GM21529 (cell line): ENCODE measurements around the gene DOHH.
A peak's percentile ranks its signal among the peaks of the same experiment; 100 is the strongest.

Experiments used
- ATAC-seq: cut with Tn5 transposase; IDR thresholded peaks from one replicate; pipeline ENCODE4 v1.9.1; 2021; ENCODE audit not compliant: unreplicated experiment

Gene DOHH, protein sequence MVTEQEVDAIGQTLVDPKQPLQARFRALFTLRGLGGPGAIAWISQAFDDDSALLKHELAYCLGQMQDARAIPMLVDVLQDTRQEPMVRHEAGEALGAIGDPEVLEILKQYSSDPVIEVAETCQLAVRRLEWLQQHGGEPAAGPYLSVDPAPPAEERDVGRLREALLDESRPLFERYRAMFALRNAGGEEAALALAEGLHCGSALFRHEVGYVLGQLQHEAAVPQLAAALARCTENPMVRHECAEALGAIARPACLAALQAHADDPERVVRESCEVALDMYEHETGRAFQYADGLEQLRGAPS

DNA sequence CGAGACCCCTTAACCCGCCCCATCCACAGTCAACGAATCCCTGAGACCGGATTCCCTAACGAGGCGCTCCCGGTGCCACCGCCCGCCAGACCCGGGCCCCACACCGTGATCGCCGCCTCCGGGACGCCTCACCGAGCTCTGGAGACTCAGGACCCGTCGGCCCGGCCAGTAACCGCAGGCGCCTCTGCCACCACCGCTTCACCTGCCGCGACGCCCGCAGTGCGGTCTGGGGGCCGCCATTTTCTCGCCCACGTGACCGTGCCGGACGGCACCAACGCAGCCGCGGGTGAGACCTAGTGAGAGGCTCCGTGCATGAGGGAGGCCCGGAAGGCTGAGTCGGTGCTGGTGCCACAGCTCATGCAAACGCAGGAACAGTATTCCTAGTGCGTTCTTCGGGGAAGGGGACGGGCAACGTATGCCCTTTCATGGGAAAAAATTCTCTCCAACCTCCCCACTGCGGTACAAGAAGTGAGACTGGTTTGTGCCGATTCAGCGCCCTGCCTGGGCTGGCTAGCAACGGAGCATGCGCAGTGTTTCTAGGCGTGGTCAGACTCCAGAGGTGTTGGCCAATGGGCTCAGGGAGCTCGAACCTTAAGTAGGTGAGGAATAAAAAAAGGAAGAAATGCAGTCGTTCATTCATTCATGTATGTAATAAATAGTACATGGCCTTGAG lies at the start of gene DOHH:
Gene DOHH (minus strand): TSS at position 246 of the 673 bp plus-strand sequence. CDS start 3,860 bp downstream, outside the sequence.
- ATAC-seq = peak; percentile 77

DNA sequence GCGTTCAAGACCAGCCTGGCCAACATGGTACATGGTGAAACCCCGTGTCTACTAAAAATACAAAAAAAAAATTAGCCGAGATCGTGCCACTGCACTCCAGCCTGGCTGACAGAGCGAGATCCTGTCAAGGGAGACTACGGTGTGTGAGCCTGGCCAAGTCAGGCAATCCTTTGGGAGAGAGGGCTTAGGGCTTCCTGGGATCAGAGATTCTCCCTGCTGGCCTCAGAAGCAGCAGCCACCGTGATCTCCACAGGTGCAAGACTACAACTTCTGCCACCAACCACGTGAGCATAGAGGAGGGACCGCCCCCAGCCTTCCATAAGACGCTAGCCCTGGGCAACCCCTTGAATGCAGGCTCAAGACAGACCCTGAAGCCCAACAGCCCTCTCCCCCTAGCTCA lies 49.3 kb upstream of the DOHH start:
- no peak for ATAC-seq

DNA sequence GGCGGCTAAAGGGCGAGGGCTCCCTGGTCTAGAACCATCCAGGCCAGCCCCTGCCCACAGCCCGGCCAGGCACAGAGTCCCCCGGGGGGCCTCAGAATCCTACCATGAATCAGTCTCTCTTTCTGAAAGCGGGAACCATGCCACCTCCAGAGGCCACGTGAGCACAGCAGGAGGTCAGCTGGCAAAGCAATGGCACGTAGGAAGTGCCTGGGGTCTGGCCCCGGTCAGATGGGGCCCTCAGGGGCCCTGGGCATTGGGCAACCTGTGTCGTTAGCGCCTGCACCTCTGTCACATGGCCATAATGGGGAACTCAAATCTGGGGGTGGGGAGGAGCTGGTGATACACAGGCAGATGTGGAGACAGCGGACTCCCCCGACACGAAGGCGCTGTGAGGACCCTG lies 48.1 kb upstream of the DOHH start:
- ATAC-seq = no peak

DNA sequence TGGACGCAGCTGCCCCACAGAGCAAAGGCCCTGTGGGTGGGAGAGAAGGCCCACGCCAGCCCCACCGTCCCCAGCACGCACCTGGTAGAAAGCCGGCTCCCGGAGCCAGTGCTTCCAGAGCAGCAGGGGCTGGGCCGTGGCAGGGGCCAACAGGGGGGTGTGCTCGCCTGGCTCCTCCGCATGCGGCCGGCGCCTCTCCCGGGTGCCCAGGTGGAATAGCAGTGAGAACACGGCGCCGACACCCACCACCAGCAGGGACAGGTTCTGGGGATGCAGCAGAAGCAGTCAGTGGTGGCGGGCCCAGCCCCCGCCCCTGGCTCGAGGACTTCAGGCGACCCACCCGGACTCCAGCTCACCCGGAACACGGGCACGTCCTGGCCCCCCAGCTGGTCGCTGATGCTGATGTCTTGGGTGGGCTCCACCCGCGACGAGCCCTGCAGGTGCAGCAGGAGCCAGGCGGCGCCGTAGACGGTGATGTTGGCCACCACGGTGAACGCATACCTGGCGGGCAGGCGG lies 47.4 kb upstream of the DOHH start:
- ATAC-seq = no peak

DNA sequence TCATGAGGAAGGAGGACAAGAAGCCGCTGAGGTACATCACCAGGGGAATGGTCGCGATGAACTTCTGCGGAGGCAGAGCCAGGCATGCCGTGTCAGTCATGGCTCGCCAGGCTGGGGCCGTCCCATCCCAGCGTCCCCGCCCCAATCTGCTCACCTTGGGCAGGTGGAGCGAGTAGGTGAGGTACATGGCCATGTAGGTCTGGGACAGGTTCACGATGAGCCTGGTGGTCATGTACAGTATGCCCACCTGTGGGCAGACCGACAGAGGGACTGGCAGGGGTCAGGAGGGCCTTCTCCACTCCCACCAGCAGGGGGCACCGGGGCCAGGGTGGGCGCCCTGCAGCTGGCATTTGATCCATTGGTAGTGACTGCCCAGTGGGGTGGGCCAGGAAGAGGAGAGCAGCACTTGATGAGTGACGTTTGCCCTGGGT lies 46.8 kb upstream of the DOHH start:
- ATAC-seq = no peak

DNA sequence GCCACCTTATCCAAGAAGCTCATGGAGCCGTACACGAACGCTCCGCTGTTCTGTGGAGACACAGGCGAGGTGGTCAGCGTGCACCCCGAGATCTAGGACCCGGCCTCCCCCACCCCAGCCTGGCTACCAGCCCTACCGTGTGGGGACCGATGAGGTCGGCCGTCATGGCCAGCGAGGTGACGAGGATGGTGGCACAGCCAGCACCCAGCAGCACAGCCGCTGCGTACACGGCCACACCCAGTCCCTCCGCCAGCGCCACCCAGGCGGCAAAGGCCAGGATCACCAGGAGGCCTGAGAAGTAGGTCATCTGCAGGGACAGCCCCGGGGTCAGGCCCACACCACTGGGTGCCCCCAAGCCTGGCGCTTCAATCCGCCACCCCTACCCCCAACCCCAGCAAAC lies 45.6 kb upstream of the DOHH start:
- ATAC-seq = no peak

DNA sequence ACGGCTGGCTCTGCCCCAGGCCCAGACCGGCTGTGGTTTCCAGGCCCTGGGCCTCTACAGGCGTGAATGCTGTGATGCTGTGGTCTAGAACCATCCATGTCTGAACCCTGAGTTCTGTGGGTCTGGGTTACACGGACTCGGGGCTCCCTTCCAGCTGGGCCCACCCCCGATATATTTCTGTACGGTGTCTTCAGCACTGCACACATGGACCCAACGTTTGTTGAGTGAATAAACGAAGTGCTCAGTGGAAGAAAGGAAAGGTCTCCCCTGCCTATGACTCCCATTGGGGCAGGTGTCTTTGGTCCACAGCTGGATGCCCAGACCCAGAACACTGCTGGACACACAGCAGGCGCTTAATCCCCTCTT lies 45.2 kb upstream of the DOHH start:
- ATAC-seq = no peak

DNA sequence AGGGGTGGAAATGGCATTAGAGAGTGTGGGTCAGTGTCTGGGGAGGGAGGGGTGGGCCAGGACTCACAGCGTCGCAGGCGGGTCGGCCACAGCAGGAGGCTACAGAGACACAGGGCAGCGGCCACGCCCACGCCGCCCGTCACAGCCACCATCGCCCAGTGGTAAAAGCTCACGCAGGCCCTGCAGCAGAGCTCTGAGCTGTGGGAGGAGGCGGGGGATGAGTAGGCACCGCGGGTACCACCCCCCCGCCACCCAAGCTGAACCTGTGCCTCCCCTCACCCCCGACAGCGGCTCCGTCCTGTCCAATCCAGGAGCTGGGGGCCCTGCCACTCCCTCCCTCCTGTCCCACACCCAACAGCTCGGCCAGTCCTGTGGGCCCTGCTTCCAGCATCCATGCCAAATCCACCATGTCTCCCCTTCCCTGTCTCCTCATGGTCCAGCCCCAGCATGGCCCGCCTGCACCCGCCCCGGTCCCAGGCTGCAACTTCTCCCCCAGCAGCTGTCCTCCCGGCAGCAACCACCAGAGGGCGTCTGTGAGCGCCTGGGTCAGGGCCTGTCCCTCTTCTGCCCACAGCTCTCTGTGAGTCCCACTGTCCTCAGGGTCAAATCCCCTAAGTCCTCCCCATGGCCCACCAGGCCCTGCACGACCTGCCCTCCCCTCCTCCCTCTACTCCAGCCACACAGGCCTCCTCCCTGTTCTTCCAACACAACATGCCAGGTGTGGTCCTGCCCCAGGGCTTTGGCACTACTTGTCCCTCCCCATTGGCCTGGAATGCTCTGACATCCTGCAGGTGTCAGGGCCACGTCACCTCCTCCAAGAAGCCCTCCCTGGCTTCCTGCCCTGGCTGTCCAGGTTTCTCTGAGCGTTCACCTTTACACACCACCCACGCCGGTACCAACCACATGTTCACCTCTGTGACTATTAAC lies 44.5 kb upstream of the DOHH start:
- ATAC-seq = no peak

DNA sequence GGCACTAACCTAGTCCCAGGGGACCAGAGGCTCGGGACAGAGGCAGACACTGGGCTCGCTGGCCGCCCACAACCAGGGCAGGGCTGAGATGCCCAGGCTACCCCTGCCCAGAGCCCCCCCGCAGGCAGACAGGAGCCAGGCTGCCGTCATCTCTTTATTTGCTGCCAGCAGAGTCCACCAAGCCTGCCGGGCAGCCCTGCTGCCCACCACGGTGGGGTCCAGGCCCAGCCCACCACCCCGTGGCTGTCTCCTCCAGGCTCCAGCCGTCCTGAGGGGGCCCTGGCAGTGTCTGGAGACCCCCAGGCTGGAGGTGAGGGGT lies 43.5 kb upstream of the DOHH start:
- ATAC-seq = no peak

DNA sequence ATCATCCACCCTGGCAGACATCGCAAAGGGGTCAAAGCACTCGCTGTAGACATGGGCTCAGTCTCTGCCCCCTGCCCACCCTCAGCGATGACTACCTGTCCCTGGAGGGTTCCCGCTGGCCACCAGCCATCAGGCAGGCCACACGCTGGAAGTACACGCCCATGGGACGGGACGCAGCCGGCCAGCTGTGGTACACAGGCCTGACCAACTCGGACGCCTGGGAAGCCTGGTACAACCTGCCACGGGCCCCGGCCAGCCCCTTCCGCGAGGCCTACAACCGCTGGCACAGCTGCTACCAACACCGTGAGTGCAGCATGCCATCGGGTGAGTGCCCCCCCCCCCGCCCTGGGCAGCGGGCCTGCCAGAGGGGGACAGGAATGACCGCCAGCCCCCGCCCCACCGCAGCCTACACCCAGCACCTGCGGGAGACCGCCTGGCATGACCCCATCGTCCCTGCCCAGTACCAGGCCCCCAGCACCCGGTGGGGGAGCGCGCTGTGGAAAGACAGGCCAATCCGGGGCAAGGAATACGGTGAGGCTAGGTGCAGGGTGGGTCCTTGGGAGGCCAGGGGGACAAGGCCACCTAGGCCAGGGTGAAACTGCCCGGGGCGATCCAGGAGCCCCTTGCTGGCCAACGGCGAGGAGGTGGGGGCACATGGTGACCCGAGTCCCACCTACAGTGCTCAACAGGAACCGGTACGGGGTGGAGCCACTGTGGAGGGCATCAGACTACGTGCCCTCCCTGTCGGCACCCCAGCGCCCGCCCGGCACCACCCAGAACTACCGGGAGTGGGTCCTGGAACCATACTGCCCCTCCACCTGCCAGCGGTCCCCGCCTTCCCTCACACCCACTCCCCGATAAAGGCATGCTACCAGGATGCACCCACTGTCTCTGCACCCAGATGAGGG lies 42.9 kb upstream of the DOHH start:
- ATAC-seq = no peak

DNA sequence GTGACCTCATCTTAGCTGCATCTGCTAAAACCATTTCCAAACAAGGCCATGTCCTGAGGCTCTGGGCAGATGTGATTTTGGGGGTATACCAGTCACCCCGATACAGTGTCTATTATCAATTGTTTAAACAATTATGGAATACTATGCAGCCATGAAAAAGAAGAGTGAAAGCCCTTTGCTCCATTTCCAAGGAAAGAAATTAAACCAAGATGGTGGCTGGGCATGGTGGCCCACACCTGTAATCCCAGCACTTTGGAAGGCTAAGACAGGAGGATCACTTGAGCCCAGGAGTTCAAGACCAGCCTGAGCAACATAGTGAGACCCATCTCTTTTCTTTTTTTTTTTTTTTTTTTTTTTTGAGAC lies 39.3 kb upstream of the DOHH start:
- ATAC-seq = no peak

DNA sequence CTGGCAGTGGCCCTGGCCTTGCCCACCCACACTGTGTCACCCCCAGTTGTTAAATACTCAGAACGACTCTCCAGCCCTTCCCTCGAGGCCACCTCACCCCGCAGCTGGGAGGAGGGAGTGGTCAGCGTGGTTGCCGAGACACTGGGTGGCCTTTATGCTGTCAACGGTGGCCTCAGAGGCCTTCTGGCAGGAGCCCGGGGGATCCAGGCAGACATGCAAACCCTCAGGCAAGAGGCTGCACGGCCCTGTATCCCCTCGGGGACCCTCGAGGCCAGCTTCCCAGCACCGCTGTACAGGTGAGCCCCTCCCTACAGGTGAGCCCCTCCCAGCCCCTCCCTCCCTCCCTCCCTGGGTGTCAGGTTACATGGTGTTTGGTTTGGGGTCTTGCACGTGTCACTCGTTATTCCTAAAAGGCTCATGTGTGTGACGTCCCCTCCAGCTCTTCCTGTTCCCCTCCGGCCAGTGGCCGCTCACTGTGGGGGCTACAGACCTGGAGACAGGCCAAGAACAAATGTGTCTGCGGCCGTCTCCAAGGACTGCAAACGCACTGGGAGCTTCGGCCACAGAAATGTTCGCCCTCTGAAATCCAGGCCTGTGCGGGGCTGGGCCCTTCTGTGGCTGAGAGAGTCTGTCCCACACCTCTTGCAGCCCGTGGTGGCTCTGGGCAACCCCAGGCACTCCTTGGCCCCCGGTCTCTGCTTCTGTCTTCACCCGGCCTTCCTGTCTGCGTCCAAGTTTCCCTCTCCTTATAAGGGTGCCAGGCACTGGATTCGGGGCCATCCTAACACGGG lies 38.7 kb upstream of the DOHH start, which contains the start of gene TEKTIP1:
Gene TEKTIP1 (plus strand): TSS at position 210 of the 791 bp plus-strand sequence. CDS start 4 bp downstream, at position 214.
- ATAC-seq = no peak

DNA sequence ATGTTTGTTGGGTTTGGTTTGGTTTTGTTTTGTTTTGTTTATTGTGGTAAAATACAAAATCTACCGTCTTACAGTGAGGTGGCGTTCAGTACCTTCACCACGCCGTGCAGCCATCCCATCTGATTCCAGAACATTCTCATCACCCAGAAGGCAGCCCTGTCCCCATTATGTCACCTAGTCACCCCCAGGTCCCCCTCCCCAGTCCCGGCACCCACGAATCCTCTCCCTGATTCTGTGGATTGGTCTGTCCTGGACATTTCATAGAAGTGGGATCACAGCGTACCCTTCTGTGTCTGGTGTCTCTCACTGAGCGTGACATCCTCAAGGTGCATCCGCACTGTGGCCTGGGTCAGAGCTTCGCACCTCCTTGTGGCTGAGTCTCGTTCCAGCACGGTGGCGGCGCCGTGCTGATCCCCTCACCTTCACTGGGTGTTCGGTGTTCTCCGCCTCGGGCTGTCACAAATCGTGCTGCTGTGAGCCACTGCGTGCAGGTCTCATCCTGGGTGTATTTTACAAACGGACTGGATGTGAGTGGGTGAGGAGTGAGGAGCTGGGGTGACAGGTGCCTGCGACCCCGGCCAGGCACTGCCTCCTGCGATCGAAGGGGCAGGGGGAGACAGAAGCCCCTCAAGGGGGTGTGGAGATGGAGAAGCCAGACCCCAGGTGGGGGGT lies 37.9 kb upstream of the DOHH start:
- no peak for ATAC-seq

DNA sequence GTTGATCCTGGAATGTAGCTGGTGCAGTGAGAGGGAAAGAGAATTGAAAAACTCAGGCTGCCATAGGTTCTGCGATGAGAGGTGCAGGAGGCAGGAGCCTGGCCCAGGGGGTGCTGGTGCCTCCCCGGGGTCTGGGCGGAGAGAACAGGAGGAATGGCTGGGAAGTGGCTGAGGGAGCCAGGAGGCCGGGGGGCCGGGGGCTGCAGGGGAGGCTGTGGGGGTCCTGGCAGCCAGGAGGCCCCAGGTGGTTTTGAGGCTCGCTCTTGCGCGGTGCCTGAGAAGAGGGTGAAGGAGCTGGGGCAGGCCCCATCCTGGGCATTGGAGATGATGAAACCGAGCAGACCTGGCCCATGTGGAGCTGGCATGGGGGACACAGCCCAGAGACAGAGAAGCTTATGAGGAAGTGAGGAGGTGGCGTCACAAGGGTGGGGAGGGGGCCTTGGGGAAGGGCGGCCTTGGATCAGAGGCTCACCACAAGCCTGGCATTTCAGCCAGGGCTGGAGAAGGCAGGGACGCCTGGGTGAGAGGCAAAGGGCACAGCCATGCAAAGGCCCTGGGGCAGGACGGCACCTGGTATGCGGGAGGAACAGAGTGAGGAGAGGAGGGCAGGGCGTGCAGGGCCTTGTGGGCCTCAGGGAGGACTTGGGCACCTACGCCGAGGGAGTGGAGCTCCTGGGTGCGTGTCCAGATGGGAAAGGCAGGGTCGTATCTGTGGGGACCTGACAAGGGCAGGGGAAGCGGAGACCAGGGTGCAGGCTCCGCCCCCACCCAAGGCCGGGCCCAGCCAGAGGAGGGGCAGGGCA lies 37.2 kb upstream of the DOHH start:
- no peak for ATAC-seq

DNA sequence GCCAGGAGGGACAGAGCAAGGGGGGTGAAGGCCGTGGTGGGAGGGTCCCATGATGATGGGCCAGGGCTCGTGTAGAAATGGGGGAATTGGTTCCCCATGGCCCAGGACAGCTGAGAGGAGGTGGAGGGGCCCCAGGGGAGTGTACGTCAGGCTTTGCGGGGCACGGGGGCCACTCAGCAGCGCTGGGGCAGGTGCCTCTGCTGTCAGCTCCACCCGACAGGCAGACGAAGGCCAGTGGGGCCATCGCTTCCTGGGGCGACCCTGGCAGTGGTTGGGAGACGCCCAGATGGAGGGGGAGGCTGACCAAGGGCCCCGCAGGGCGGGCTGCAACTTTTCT lies 36.6 kb upstream of the DOHH start:
- no peak for ATAC-seq

DNA sequence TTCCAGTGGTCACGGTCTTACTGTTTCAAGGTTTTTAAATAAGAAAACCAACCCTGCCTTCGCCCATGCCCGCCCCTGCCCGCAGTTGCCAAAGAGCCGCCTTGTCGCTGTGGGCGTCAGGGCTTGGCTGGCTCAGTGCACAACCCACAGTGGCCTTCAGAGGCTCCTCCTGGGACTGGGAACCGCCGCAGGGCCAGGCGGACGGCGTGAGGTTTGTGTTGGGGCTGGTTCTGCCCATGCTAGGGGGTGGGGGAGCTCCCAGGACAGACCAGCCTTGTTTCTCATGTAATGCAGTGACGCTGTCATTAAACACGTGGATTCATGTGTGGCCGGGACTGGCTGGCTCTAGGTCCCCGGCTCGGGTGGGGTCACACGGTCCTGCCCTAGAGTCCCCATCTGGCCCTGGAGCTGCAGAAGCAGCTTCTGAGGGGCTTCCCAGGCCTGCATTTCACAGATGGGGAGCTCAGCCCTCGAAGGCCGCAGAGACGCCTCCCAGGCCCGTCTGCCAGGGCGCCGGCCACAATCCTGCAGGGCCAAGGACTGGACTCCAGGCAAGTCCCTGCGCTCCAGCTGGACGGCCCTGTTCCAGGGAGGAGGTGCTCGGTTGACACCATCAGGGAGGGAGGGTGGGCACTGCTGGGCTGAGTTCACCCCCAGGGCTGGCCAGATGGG lies 36.1 kb upstream of the DOHH start:
- no peak for ATAC-seq

DNA sequence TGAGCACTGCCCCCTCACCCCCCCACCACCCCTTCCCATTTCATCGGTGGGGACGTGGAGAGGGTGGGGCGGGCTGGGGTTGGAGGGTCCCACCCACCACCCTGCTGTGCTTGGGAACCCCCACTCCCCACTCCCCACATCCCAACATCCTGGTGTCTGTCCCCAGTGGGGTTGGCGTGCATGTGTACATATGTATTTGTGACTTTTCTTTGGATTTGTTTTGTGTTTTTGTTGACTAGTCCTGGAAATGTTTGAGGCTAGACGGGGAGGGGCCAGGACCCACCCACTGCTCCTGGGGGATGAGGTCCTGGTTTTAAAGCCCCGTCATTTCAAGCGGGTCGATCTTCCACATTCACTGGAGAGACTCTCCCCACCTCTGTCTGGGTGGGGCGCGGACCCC lies 35.5 kb upstream of the DOHH start:
- ATAC-seq = no peak

DNA sequence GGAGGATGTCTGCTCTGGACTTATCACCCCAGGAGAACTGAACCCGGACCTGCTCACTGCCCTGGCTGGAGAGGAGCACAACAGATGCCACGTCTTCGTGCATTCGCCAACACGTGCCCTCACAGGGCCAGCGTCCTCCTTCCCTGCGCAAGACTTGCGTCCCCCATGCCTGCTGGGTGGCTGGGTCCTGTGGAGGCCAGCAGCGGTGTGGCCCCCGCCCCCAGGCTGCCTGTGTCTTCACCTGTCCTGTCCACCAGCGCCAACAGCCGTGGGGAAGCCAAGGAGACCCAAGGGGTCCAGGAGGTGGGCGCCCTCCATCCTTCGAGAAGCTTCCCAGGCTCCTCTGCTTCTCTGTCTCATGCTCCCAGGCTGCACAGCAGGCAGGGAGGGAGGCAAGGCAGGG lies 35.1 kb upstream of the DOHH start:
- ATAC-seq = no peak
